ENCODE results near the gene SOX13.
"Not testable (repeated sequence)": the region's sequence is repeated elsewhere in the genome, so short reads cannot be mapped to it uniquely, and the experiment has no call there.

The SOX13 gene

DNA sequence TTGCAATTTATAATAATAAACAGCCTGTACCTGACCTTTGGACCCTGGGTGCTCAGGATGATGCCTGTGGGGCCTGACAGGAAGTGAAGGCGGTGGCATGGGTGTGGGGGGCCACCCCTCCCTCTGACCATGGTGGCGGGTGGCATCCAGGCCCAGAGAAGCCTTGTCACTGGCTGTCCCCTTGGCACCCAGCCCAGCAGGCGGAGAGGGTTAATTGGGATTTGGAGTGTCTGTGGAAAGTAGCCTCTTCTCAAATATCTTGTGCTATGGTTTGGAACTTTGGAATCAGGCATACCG is 20.5 kb downstream of the SOX13 start:
- no peak for TF ChIP-seq ZFX (IDR thresholded peaks at IDR 0.05)
- TF ChIP-seq, protein P1, sequence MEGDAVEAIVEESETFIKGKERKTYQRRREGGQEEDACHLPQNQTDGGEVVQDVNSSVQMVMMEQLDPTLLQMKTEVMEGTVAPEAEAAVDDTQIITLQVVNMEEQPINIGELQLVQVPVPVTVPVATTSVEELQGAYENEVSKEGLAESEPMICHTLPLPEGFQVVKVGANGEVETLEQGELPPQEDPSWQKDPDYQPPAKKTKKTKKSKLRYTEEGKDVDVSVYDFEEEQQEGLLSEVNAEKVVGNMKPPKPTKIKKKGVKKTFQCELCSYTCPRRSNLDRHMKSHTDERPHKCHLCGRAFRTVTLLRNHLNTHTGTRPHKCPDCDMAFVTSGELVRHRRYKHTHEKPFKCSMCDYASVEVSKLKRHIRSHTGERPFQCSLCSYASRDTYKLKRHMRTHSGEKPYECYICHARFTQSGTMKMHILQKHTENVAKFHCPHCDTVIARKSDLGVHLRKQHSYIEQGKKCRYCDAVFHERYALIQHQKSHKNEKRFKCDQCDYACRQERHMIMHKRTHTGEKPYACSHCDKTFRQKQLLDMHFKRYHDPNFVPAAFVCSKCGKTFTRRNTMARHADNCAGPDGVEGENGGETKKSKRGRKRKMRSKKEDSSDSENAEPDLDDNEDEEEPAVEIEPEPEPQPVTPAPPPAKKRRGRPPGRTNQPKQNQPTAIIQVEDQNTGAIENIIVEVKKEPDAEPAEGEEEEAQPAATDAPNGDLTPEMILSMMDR (conservative IDR thresholded peaks at IDR 0.05), result no peak
- no peak overlapping the region for H3K27ac ChIP-seq

GRCh38 chr1:204093781-204094180 is 20.9 kb downstream of the SOX13 start:
- H3K27ac ChIP-seq, result no peak overlapping the region
- TF ChIP-seq, protein P1 (conservative IDR thresholded peaks at IDR 0.05), result no peak
- no peak for TF ChIP-seq ZFX (IDR thresholded peaks at IDR 0.05)

GRCh38 chr1:204094313-204094729 is 21.4 kb downstream of the SOX13 start:
- TF ChIP-seq, protein P1 (conservative IDR thresholded peaks at IDR 0.05), result no peak
- no peak overlapping the region for H3K27ac ChIP-seq

DNA sequence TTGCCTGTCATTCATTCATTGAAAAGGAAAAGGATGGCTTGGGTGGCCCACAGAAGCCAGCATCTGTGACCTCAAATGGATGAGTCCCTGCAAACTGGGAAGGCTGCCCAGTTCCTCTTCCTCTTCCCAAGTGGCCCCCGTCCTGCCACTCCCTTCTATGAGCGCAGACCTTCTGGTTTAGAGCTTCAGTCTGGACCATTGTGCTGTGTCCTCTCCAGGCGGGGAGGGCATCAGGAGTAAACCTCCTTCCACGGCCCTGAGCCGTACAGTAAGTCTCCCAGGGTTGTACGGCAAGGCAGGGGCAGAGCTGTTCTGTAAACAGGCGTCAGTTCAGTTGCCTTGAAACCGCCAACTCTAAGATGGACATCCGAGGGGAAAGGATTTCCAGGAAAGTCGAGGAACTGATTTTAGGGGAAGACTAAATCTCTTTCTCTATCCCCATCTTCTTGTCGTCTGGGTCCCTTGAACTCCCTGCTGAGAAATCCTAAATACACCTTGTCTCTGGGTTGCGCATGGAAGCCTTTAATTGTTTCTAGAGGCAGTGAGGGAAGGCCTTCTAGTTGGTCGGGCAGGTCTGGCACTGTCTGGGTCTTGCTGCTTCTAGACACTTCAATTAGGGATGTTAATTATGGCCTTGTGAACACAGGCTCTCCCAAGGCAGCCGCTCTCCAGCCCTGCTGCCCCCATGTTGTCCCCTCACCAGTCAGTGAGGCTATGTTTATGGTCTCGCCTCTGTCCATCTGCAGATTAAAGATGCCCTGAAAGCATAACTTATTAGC is 22.1 kb downstream of the SOX13 start:
- TF ChIP-seq ZFX (IDR thresholded peaks at IDR 0.05), result no peak
- TF ChIP-seq, protein P1 (conservative IDR thresholded peaks at IDR 0.05), result no peak
- no peak overlapping the region for H3K27ac ChIP-seq

- H3K27ac ChIP-seq, result no peak overlapping the region
- TF ChIP-seq, protein P1 (conservative IDR thresholded peaks at IDR 0.05), result no peak
- TF ChIP-seq ZFX (IDR thresholded peaks at IDR 0.05), result no peak
Measured at GRCh38 chr1:204096931-204097330, 24.0 kb downstream of the SOX13 start.

GRCh38 chr1:204098683-204099082 is 25.8 kb downstream of the SOX13 start:
- H3K27ac ChIP-seq, result no peak overlapping the region
- no peak for TF ChIP-seq ZFX (IDR thresholded peaks at IDR 0.05)
- TF ChIP-seq, protein P1 (conservative IDR thresholded peaks at IDR 0.05), result no peak

- H3K27ac ChIP-seq, result not testable (repeated sequence)
Measured at GRCh38 chr1:204099754-204100153, 26.8 kb downstream of the SOX13 start.

DNA sequence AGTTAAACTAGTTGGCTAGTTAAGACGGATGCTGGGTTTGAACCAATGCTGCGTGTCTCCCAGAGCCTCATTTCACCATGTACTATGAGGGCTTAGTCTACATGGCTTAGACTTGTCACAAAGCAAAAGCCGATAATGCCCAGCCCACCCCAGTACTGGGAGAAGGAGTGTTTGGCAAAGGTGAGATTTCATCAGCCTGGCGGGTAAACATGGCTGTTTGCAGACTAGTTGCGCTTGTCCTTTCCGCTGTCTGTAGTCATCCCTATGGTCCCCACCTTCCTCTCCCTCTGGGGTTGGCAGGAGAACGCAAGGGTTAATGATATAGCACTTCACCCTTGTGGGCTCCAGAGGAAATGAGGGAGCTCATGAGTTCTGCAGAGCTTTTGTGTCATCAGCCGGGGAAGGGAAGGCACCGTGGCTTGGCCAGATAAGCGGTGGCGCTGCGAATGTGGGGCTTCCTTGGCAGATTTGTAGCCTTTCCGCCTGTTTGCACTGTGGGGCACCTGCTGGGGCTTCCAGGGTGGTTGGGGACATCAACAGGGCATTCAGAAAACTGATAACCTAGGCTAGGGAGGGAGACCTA is 29.2 kb downstream of the SOX13 start:
- TF ChIP-seq, protein P1 (conservative IDR thresholded peaks at IDR 0.05), result no peak
- TF ChIP-seq ZFX (IDR thresholded peaks at IDR 0.05), result no peak
- no peak overlapping the region for H3K27ac ChIP-seq
